ENCODE results near the gene BTF3L4. TPM values are rescaled to one million over a fixed set of nuclear protein-coding genes. Genes with fewer than 3 reads are reported as not detected.

The BTF3L4 gene
- 66.4 and 76.2 TPM in 2 replicates for total RNA-seq

GRCh38 chr1:52056163-52056936 is at the start of gene BTF3L4:
TSS of gene BTF3L4 (plus strand) at chr1:52056295. CDS start at chr1:52059848, 3,553 bp downstream.

GRCh38 chr1:52033190-52034049 is 22.7 kb upstream of the BTF3L4 start, which contains the start of gene KTI12:
TSS of gene KTI12 (minus strand) at chr1:52033810. CDS start at chr1:52033761, 49 bp downstream.

GRCh38 chr1:52055066-52055865 is 829 bp upstream of the BTF3L4 start, which contains the start of gene TXNDC12:
TSS of gene TXNDC12 (minus strand) at chr1:52055191. CDS start at chr1:52055096, 95 bp downstream.

Other genes with a start within 250 kb of the BTF3L4 start
- 115 and 119 TPM in 2 replicates for gene NRDC, start 177.6 kb upstream of the BTF3L4 start, total RNA-seq
- 24.7 and 43.3 TPM in 2 replicates for gene RAB3B, start 65.6 kb upstream of the BTF3L4 start, total RNA-seq
- 13.4 and 20.6 TPM in 2 replicates for gene KTI12, start 22.5 kb upstream of the BTF3L4 start, total RNA-seq
- 40.4 and 51.5 TPM in 2 replicates for gene TXNDC12, start 1.1 kb upstream of the BTF3L4 start, total RNA-seq
- 37.3 and 47.7 TPM in 2 replicates for gene ZFYVE9, start 85.8 kb downstream of the BTF3L4 start, total RNA-seq